ENCODE measurements around the gene DDR1. TPM values are rescaled to one million over a fixed set of nuclear protein-coding genes. Genes with fewer than 3 reads are reported as not detected.

DDR1 gene
- total RNA-seq, 6 experiments from 2014 or later, result 3.2 to 9.9 (median 5.0) TPM

DNA sequence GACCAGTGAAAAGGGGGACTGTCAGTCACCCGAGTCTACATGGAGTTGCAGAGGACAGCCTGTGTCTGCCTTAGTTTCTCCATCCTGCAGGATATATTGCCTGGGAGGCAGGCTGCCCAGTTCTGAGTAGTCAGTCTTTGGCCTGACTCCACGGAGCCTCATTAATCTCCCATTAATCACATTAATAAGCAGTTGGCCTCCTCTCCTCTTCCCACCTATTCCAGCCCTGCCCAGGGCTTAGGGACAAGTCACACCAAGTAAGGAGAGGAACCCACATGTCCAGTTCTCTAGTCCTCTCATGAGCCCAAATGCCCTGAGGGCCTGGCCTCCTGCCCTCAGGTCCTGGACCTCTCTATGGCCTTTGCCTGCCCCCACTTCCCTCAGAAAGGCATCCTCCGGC lies 55.2 kb downstream of the DDR1 start:
- H3K36me3 ChIP-seq, result no peaks in the 10 kb centered on the region
- H3K27me3 ChIP-seq, result no peaks in the 10 kb centered on the region
- no peak for TF ChIP-seq POLR2A (IDR thresholded peaks at IDR 0.05)
- TF ChIP-seq, protein P1, sequence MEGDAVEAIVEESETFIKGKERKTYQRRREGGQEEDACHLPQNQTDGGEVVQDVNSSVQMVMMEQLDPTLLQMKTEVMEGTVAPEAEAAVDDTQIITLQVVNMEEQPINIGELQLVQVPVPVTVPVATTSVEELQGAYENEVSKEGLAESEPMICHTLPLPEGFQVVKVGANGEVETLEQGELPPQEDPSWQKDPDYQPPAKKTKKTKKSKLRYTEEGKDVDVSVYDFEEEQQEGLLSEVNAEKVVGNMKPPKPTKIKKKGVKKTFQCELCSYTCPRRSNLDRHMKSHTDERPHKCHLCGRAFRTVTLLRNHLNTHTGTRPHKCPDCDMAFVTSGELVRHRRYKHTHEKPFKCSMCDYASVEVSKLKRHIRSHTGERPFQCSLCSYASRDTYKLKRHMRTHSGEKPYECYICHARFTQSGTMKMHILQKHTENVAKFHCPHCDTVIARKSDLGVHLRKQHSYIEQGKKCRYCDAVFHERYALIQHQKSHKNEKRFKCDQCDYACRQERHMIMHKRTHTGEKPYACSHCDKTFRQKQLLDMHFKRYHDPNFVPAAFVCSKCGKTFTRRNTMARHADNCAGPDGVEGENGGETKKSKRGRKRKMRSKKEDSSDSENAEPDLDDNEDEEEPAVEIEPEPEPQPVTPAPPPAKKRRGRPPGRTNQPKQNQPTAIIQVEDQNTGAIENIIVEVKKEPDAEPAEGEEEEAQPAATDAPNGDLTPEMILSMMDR (IDR thresholded peaks at IDR 0.05), result no peak
- no peaks in the 10 kb centered on the region for H3K4me1 ChIP-seq
- ATAC-seq, result no peak
- DNase-seq, result no peak
- no peak overlapping the region for H3K4me3 ChIP-seq
- no peaks in the 10 kb centered on the region for H3K9me3 ChIP-seq
- intact Hi-C loops (cut with DNase I), result loop anchor here in 1 of 2 donors (10.0 kb wide), 1 partner anchor 105 kb away; no protein-coding TSS in a partner anchor
- WGBS (ENCODE audit: insufficient coverage, low coverage, low lambda C conversion rate, missing lambda C conversion rate), result 20% methylated on average over 1 of the region's 3 CpGs
- no peak overlapping the region for H3K27ac ChIP-seq

DNA sequence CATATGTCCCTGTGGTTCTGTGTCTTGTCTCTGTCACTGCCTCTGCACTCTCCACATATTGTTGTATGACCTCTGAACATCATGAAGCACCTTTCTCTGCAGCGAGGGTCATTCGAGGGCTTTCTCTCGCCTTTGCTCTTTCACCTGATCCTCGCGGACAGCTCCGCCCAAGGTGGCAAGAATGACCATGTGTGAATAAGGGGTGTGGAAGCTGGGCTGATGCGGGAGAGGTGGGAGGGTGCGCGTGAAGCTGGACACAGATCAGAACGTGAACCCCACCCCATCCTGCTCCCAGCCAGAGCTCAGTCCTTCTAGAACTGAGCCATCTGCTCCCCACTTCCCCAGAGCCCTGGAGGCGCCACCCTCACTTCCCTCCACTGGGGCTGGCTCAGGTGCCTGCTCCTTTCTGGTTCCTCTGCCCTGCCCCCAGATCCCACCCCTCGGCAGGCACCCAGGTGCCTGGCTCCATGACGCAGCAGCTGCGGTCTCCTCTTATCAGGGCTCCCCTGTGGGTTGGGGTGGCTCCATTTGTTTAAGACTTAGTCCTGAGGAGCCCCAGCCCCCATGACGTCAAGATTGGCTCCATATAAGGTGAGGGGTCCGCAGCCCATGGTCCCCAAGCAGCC lies 56.2 kb downstream of the DDR1 start, which contains the start of gene MUCL3:
MUCL3 (plus strand) TSS at position 613 of the 626 bp plus-strand sequence. CDS start 27 bp downstream, outside the sequence.
- no peaks in the 10 kb centered on the region for H3K9me3 ChIP-seq
- no peak within 1 kb of the TSS for H3K4me3 ChIP-seq
- no peaks in the 10 kb centered on the region for H3K27me3 ChIP-seq
- no peak within 1 kb of the TSS for H3K27ac ChIP-seq
- WGBS (ENCODE audit: insufficient coverage, low coverage, low lambda C conversion rate, missing lambda C conversion rate), result 0% methylated on average over 1 of the region's 16 CpGs
- no peaks in the 10 kb centered on the region for H3K36me3 ChIP-seq
- DNase-seq, result no peak
- no peaks in the 10 kb centered on the region for H3K4me1 ChIP-seq
- intact Hi-C loops (cut with DNase I), result no loop called here
- TF ChIP-seq POLR2A (IDR thresholded peaks at IDR 0.05), result no peak
- TF ChIP-seq, protein P1 (IDR thresholded peaks at IDR 0.05), result no peak
- ATAC-seq, result peak in 1 of 4 donors; percentile 30

DNA sequence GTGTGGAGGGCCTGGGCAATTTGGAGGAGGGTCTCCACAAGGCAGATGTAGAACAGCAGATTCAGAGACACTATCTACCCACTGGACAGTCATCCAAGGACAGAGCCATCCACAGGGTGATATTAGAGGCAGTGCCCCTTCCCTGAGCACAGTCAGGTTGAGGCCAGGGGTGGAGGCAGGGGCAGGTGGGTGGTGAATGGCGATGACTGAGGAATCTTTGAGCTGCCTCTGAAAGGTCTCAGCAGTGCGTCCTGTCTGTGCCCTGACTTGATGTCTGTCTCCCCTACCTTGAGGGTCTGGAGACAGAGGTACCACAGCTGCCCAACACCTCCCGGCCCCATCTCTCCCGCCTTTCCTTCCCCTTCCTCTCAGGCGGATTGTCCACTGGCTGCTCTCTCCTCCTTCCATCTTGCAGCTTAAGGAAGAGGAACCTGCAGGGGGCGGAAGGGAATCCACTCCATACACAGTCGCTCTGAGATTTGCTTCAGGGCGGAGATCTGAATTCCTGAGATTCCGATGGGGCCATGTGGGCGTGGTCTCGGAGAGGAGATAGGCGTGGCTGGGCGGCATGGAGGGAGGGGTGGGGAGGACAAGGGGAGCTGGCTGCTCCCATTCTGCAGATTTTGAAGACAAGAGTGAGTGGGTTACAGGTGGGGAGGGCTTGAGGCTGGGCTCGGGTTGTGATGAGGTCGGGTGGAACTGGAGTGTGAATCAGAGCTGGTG lies 58.2 kb downstream of the DDR1 start:
- ATAC-seq (peak; percentile 57 to 83 (median 68)), DNase-seq (peak in 2 of 3 donors; percentile 57 to 58)
- no peak overlapping the region for H3K27ac ChIP-seq
- 4% methylated on average over 11 of the region's 15 CpGs for WGBS (ENCODE audit: insufficient coverage, low coverage, low lambda C conversion rate, missing lambda C conversion rate)
- H3K9me3 ChIP-seq, result no peaks in the 10 kb centered on the region
- H3K36me3 ChIP-seq, result no peaks in the 10 kb centered on the region
- no peak for TF ChIP-seq POLR2A (IDR thresholded peaks at IDR 0.05)
- TF ChIP-seq, protein P1 (IDR thresholded peaks at IDR 0.05), result peak in 2 of 4 donors; percentile 13 to 24
- intact Hi-C loops (cut with DNase I), result no loop called here
- H3K27me3 ChIP-seq, result no peaks in the 10 kb centered on the region
- H3K4me1 ChIP-seq, result no peaks in the 10 kb centered on the region
- no peak overlapping the region for H3K4me3 ChIP-seq

DNA sequence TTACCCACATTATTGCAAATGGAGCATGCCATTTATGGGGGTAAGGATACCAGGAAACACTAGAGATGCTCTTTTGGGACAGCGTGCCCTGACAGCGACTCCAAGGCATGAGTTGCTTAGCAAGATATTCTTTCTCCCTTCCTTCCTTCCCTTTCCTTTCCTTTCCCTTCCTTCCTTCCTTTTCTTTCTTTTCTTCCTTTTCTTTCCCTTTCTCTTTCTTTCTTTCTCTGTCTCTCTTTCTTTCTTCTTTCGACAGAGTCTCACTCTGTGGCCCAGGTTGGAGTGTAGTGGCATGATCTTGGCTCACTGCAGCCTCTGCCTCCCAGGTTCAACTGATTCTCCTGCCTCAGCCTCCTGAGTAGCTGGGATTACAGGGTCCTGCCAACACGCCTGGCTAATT lies 59.7 kb downstream of the DDR1 start:
- no peaks in the 10 kb centered on the region for H3K27me3 ChIP-seq
- H3K36me3 ChIP-seq, result no peaks in the 10 kb centered on the region
- no peak overlapping the region for H3K4me3 ChIP-seq
- H3K27ac ChIP-seq, result no peak overlapping the region
- H3K4me1 ChIP-seq, result no peaks in the 10 kb centered on the region
- 55% methylated on average over 4 of the region's 4 CpGs for WGBS (ENCODE audit: insufficient coverage, low coverage, low lambda C conversion rate, missing lambda C conversion rate)
- no peaks in the 10 kb centered on the region for H3K9me3 ChIP-seq
- TF ChIP-seq, protein P1 (IDR thresholded peaks at IDR 0.05), result no peak
- no peak for TF ChIP-seq POLR2A (IDR thresholded peaks at IDR 0.05)
- intact Hi-C loops (cut with DNase I), result no loop called here
- ATAC-seq (no peak), DNase-seq (no peak)
